GM23338 (cell line): ENCODE measurements around the gene ZC3H12C. TPM values are rescaled to one million over a fixed set of nuclear protein-coding genes. Genes with fewer than 3 reads are reported as not detected.

Source experiments
- ATAC-seq: fragments of 200-7000 bp; cut with Tn5 transposase; 3 replicates; pipeline ENCODE4 v1.9.1; 2020
- DNase-seq: peaks from one replicate; pipeline ENCODE4 v3.0.0-alpha.2; 2015; ENCODE audit warnings: low spot score
- H2AFZ ChIP-seq: fragments of 200-600 bp; sonication (generic); 2 replicates; pipeline ENCODE4 v1.8.0; 2016; ENCODE audit warnings: antibody characterized with exemption, mild to moderate bottlenecking, moderate library complexity
- H3F3A ChIP-seq: fragments of 200-600 bp; sonication (generic); replicated peaks from 2 replicates; pipeline ENCODE4 v1.8.0; 2017; ENCODE audit warnings: antibody characterized with exemption, mixed run types, low read depth
- H3K27ac ChIP-seq: fragments of 200-600 bp; sonication (generic); 2 replicates; pipeline ENCODE4 v1.6.1; 2016; ENCODE audit warnings: low read depth
- H3K27me3 ChIP-seq: fragments of 200-600 bp; sonication (generic); 2 replicates; pipeline ENCODE4 v1.8.0; 2016; ENCODE audit warnings: mild to moderate bottlenecking, mixed run types, moderate library complexity; ENCODE audit not compliant: insufficient read depth
- H3K36me3 ChIP-seq: fragments of 200-600 bp; sonication (generic); 2 replicates; pipeline ENCODE4 v1.8.0; 2016; ENCODE audit warnings: mild to moderate bottlenecking; ENCODE audit not compliant: insufficient read depth
- H3K4me1 ChIP-seq: fragments of 200-600 bp; sonication (generic); 2 replicates; pipeline ENCODE4 v1.8.0; 2016; ENCODE audit warnings: mild to moderate bottlenecking, moderate library complexity; ENCODE audit not compliant: insufficient read depth
- H3K4me2 ChIP-seq: fragments of 200-600 bp; sonication (generic); 2 replicates; pipeline ENCODE4 v1.7.1; 2017; ENCODE audit warnings: mixed run types
- H3K4me3 ChIP-seq: fragments of 200-600 bp; sonication (generic); 2 replicates; pipeline ENCODE4 v1.6.1; 2016; ENCODE audit warnings: mixed run types
- H3K79me2 ChIP-seq: fragments of 200-600 bp; sonication (generic); replicated peaks from 2 replicates; pipeline ENCODE4 v1.8.0; 2017; ENCODE audit warnings: mild to moderate bottlenecking; ENCODE audit not compliant: insufficient read depth
- H3K9me2 ChIP-seq: fragments of 200-600 bp; sonication (generic); 2 replicates; pipeline ENCODE4 v1.8.0; 2017; ENCODE audit not compliant: insufficient read depth
- H4K20me1 ChIP-seq: fragments of 200-600 bp; sonication (generic); replicated peaks from 2 replicates; pipeline ENCODE4 v1.8.0; 2017; ENCODE audit warnings: mild to moderate bottlenecking; ENCODE audit not compliant: insufficient read depth
- H3K27ac Mint-ChIP-seq: 2 replicates; pipeline ENCODE4 v1.8.0; 2020; ENCODE audit warnings: inconsistent platforms, mild to moderate bottlenecking, moderate library complexity, mixed read lengths
- H3K27me3 Mint-ChIP-seq: 3 replicates; pipeline ENCODE4 v1.8.0; 2022; ENCODE audit warnings: low read depth, mild to moderate bottlenecking, moderate library complexity, mixed read lengths, inconsistent platforms; ENCODE audit not compliant: insufficient read depth, poor library complexity
- H3K36me3 Mint-ChIP-seq: 3 replicates; pipeline ENCODE4 v1.8.0; 2021; ENCODE audit warnings: low read depth, mild to moderate bottlenecking, inconsistent platforms, moderate library complexity, mixed read lengths
- H3K4me1 Mint-ChIP-seq: 3 replicates; pipeline ENCODE4 v1.8.0; 2020; ENCODE audit warnings: mild to moderate bottlenecking, inconsistent platforms, mixed read lengths
- H3K4me3 Mint-ChIP-seq: 3 replicates; pipeline ENCODE4 v1.8.0; 2021; ENCODE audit warnings: moderate library complexity, mild to moderate bottlenecking, inconsistent platforms, mixed read lengths
- H3K9me3 Mint-ChIP-seq: 3 replicates; pipeline ENCODE4 v1.8.0; 2020; ENCODE audit warnings: moderate library complexity, mild to moderate bottlenecking, inconsistent platforms, mixed read lengths
- CREB1 ChIP-seq: fragments of 250-450 bp; sonication (Bioruptor Pico); IDR thresholded peaks from 2 replicates; pipeline ENCODE4 v1.5.0; 2020; ENCODE audit warnings: low read depth, mild to moderate bottlenecking, moderate library complexity
- EZH2phosphoT487 ChIP-seq: fragments of 200-600 bp; sonication (generic); IDR thresholded peaks from one replicate; pipeline ENCODE4 v1.8.1; 2018; ENCODE audit warnings: antibody characterized with exemption; ENCODE audit not compliant: unreplicated experiment
- REST ChIP-seq: IDR thresholded peaks from one replicate; pipeline ENCODE4 v1.6.1; 2018; ENCODE audit warnings: antibody characterized with exemption; ENCODE audit not compliant: unreplicated experiment
- ZNF462 ChIP-seq: fragments of 250-450 bp; sonication (Bioruptor Pico); IDR thresholded peaks from 2 replicates; pipeline ENCODE4 v1.5.0; 2020; ENCODE audit warnings: mild to moderate bottlenecking, moderate library complexity
- polyA plus RNA-seq: library from polyadenylated mRNA; unstranded; fragments of >200 nt; fragmentation: Nextera tagmentation; extraction: Ambion mirVana; gene quantifications from 2 replicates; pipeline ENCODE4 v1.2.1, GENCODE V29; 2016
- total RNA-seq: library from RNA; depleted of rRNA; stranded (reverse); fragments of >200 nt; shearing (Covaris generic); gene quantifications from 2 replicates; pipeline ENCODE4 v1.2.3, GENCODE V29; 2014
- TF ChIP-seq, protein P1 (sequence below): IDR thresholded peaks from 2 replicates; pipeline ENCODE4 v1.6.1; 2016; ENCODE audit warnings: antibody characterized with exemption

ZC3H12C gene
- total and polyA plus RNA-seq, 2 experiments from 2014 or later, result 0.55 to 2.4 TPM

GRCh38 chr11:110165039-110165925, 72.1 kb downstream of the ZC3H12C start:
- no peaks in the 10 kb centered on the region for H3K9me3 Mint-ChIP-seq
- Histone ChIP-seq H3K4me1 (no peaks in the 10 kb centered on the region), H3K27me3 (no peaks in the 10 kb centered on the region), H3K27ac (no peak overlapping the region), H4K20me1 (no peaks in the 10 kb centered on the region), H3K79me2 (no peaks in the 10 kb centered on the region), H3K36me3 (no peaks in the 10 kb centered on the region), H3F3A (no peaks in the 10 kb centered on the region), H3K9me2 (no peaks in the 10 kb centered on the region), H3K4me3 (no peak overlapping the region), H2AFZ (no peak overlapping the region), H3K4me2 (no peak overlapping the region)
- TF ChIP-seq EZH2phosphoT487, result no peak
- no peak overlapping the region for H3K27ac Mint-ChIP-seq
- DNase-seq (no peak), ATAC-seq (no peak)
- peaks cover 2% of the 10 kb centered on the region for H3K27me3 Mint-ChIP-seq
- H3K36me3 Mint-ChIP-seq, result peaks cover 10% of the 10 kb centered on the region; the same call in 2 of the 3 replicates
- H3K4me3 Mint-ChIP-seq, result no peak overlapping the region
- H3K4me1 Mint-ChIP-seq, result no peaks in the 10 kb centered on the region

DNA sequence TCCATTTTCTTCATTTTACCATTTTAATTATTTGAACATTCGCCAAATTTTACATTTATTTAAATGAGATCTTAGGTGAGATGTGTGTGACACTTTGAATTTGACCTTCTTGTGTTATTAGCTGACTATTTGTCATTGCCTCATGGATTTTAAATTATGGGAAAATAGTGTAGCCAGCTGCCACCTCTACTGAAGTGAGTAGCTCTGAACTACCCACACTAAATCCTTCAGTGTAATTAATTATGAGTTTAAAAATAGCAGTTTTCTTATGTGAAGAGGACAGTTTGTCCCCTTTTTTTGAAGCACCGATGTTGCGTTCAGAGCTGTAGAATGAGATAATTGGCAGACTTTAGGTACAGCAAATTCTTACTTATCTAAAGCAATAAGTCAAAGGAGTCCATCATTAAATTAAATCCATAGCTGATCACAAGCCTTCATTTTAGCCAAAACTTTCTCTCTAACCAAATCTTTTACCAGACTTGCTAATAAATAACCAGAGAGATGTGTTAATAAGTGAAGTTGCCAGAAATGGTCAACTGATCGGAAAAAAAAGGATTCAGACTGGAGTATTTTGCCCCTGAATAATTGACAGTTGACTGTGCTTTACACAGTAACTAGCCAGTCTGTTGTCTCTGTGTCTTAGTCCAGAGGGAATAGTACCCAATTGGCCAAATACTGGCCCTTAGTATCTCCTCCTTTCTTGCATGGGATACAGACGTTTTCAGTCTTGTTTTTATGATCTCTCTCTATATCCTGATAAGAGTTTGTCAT, 75.0 kb downstream of the ZC3H12C start:
- no peak overlapping the region for H3K27ac ChIP-seq
- Mint-ChIP-seq H3K4me3 (no peak overlapping the region), H3K27ac (no peak overlapping the region), H3K4me1 (peaks cover 11% of the 10 kb centered on the region), H3K36me3 (peaks cover 10% of the 10 kb centered on the region; the same call in 2 of the 3 replicates), H3K9me3 (no peaks in the 10 kb centered on the region), H3K27me3 (no peaks in the 10 kb centered on the region)
- no peaks in the 10 kb centered on the region for H3K27me3 ChIP-seq
- no peaks in the 10 kb centered on the region for H3K79me2 ChIP-seq
- H3F3A ChIP-seq, result no peaks in the 10 kb centered on the region
- no peak overlapping the region for H3K4me2 ChIP-seq
- H3K9me2 ChIP-seq, result no peaks in the 10 kb centered on the region
- peaks cover 13% of the 10 kb centered on the region; the same call in 1 of the 2 replicates for H3K4me1 ChIP-seq
- ATAC-seq, result no peak
- no peak for DNase-seq
- H3K4me3 ChIP-seq, result no peak overlapping the region
- no peak overlapping the region for H2AFZ ChIP-seq
- H3K36me3 ChIP-seq, result no peaks in the 10 kb centered on the region
- no peaks in the 10 kb centered on the region for H4K20me1 ChIP-seq
- TF ChIP-seq CREB1, result no peak
- no peak for TF ChIP-seq EZH2phosphoT487
- TF ChIP-seq, protein P1, sequence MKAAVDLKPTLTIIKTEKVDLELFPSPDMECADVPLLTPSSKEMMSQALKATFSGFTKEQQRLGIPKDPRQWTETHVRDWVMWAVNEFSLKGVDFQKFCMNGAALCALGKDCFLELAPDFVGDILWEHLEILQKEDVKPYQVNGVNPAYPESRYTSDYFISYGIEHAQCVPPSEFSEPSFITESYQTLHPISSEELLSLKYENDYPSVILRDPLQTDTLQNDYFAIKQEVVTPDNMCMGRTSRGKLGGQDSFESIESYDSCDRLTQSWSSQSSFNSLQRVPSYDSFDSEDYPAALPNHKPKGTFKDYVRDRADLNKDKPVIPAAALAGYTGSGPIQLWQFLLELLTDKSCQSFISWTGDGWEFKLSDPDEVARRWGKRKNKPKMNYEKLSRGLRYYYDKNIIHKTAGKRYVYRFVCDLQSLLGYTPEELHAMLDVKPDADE, result no peak
- TF ChIP-seq ZNF462 (CRISPR knock-in tag), result no peak
- no peak for TF ChIP-seq REST
